Measurements from ENCODE around the gene NEUROG1.
"Not testable (repeated sequence)": the region's sequence is repeated elsewhere in the genome, so short reads cannot be mapped to it uniquely, and the experiment has no call there.

Gene NEUROG1

DNA sequence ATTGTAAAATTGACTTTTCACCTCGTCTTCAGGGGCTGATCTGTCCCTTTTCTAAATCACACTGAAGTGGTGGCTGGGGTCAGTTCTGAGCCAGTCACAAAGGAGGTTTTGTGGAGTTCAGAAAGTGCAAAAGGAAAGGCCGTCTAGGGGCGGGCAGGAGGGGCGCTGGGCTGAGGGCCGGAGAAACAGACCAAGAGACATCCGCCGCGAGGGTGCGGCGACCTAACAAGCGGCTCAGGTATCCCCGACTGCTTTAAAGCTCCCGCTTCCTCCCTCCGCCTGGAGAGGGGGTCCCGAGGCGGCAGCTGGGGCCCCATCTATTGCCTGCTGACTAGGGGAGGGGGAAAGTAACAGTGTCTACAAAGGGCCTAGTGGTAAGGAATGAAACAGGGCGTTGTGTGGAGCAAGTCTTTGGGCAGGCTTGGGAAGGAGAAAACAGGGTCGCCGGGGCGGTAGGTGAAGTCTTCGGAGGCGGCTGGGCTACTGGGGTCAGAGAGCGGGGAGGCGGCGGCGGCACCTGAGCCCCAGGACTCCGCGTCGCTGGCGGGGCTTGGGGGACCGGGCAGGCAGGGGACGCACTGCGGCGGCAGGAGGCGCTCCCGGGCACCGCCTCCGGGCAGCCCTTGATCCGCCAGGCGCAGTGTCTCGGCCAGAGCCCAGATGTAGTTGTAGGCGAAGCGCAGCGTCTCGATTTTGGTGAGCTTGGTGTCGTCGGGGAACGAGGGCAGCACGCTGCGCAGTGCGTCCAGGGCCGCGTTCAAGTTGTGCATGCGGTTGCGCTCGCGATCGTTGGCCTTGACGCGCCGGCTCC is 950 bp downstream of the NEUROG1 start:
- DNase-seq: no peak

- no peak for DNase-seq
Measured at GRCh38 chr5:135533794-135534193, 2.0 kb downstream of the NEUROG1 start.

GRCh38 chr5:135533334-135533733 is 2.4 kb downstream of the NEUROG1 start:
- DNase-seq: no peak

GRCh38 chr5:135529576-135529975 is 6.2 kb downstream of the NEUROG1 start:
- not testable (repeated sequence) for DNase-seq

DNA sequence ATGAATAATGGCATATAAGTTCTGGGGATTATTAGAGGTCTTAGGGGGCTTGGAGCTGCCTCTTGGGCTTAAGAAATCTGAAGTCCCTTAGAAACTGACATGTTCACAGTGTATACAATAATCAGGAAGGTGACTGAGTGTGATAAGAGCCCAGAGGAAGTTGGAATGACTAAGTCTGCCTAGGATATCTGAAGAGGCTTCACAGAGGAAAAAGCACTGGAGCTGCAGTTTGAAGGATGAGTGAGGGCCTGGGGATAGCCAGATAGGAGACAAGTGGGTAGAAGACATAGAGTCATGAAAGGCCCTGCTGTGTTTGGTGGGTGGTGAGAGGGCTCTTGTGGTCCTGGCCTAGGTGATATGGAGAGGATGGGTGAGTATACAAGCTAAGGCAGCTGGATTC is 8.8 kb downstream of the NEUROG1 start:
- no peak for DNase-seq

DNA sequence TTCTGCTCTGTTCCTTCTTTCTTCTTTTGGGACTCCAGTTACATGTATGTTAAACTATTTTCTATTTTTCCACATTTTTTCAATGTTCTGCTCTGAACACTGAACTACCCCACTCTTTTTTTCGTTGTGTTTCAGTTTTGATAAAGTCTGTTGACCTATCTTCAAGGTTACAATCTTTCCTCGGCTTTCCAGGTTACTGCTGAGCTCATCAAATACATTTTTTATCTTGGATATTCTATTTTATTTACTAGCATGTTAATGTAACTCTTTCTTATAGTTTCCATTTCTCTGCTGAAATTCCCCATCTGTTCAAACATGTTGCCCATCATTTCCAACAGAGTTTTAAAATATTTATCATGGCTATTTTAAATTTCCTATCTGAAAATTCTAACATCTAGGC is 13.8 kb downstream of the NEUROG1 start:
- DNase-seq: no peak

- DNase-seq: no peak
Measured at GRCh38 chr5:135517631-135518030, 18.1 kb downstream of the NEUROG1 start.

DNA sequence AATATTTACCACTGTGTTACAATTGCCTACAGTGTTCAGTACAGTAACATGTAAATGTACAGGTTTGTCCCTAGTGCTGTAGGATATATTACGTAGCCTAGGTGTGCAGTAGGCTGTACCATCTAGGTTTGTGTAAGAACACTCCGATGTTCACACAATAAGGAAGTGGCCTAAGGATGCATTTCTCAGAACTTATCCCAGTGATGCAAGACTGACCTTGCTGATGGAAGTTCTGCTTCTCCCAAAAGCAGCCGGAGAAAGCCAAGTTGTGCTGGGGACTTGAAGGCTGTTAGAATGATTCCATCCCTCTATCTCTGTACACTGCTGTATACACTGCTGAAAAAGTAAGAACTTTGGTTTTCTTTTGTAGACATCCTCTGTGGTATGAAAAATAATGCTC is 21.6 kb downstream of the NEUROG1 start:
- DNase-seq: peak; percentile 60 to 65

GRCh38 chr5:135511761-135512575 is 23.8 kb downstream of the NEUROG1 start:
- no peak for DNase-seq

DNA sequence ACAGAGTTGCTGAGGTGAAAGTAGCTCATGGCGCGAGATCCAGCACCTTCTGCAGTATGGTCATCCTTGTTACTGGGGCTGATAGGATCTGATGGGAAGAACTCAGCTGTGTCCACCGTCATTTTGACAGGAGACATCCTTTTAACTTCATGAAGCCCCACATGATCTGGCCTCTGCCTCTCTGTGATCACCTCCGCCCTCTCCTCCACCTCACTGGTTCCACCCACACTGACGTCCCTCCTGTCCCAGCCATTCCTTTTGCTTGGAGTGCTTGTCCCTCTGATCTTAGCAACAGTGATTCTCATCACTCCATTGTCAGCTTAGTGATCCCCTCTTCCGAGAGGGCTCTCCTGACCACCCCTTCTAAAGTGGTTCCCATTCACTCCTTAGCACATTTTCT is 25.8 kb downstream of the NEUROG1 start:
- no peak for DNase-seq

DNA sequence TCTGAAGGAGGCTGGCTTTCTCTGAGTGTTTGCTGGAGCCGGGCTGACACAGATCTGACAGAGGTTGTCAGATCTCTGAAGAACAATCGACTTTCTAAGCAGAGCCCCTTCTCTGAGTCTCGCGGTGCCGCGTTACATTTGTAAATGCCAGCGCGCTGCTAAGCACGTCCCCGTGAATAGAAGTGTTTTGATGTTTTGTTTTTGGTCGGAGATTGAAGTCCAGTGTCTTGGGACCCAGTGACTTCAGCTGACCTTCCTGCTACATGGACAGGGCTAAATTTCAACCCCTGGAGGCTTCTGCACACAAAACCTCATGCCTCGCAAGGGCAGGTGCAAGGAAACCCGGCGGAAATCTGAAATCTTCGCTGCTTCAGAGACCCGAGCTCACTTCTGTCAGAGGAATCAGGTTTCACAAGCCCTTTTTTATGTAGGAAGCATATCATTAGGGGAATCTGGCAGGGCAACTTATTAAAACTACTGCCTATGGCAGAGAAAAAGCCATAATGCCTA is 27.2 kb downstream of the NEUROG1 start:
- DNase-seq: no peak

- no peak for DNase-seq
Measured at GRCh38 chr5:135505973-135506372, 29.8 kb downstream of the NEUROG1 start.

DNA sequence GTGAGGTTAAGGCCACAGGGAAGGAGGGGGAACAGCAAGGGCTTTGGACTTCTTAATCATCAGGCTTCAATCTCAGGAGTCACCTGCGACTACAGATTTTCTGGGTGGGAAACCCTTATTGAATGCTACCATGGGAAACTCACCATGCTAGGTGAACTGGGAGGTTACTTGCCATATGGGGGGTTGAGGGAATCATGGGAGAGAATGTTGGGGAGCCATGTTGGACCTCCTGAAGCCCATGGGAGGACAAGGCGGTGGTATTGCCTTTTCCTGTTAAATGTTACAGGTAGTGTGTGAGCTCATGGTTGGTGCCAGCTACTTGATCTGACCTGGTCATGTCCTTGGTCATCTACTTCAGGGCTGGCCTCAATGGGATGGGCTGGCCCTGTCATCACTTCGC is 31.4 kb downstream of the NEUROG1 start:
- no peak for DNase-seq

DNA sequence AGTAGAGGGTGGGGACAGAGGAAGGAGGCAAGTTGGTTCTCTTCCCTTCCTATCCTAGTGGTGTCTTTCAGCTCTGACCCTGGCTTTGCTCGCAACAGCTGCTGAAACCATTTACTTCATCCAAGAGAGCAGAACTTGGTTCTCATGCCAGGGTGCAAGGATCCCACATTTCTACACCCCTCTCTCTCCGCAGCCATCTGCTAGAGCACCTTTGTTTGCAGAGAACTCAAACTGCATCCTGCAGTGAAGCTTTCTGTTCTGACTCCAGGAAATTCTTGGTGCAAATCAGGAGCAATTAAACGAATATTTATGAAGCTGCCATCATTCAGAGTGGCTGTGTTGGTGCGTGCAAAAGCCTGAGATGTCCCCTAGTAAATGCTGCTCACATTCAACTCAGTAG is 31.9 kb downstream of the NEUROG1 start:
- no peak for DNase-seq

DNA sequence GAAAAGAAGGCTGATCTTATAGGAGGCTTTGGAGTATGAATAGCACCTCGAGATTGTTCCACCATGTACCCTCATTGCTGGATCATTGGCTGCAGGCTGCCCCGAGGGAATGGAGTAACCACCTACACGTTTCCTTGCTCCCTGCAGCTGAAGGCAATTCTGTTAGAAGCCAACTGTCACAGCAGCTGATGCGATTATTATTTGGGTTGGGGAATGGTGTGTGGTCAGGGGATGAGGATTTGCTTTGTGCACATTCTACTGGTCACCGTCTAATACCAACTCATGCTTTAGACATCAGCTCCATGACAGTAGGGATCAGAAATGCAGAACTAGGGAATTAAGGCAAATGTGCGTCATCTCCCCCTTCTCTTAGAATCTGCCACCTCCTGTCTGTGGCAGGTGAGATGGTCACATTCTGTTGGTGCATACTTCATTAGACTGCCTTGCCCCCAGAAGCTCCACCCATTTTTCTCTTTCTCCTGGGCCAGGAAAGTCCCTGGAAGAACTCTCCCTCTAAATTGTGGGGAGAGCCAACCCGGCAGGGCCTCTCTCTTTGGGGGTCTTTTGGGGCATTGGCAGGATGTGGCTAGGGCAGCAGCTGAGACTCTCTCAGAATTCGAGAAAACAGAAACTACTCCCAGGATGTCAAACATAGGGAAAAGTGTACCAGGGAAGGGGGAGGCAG is 32.8 kb downstream of the NEUROG1 start:
- DNase-seq: no peak

GRCh38 chr5:135501965-135502364 is 33.8 kb downstream of the NEUROG1 start:
- DNase-seq: no peak

DNA sequence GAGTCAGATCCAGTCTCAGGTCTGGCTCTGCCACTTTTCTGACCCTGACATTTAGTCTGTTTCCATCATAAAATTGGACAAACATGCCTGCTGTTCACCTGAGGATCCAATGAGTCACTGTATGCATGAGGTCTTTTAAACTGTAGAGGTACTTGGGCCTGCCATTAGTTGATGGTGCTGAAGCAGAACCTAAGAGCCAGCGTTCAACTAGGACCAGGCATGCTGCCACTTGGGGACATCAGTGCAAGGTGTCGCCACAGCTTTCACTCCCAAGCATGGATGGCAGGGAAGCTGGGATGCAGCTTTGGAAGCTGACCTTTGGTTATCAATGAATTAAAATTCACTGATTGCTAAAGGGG is 37.1 kb downstream of the NEUROG1 start:
- no peak for DNase-seq

GRCh38 chr5:135497971-135498636 is 37.7 kb downstream of the NEUROG1 start:
- no peak for DNase-seq

- peak; percentile 54 to 76 for DNase-seq
Measured at GRCh38 chr5:135495531-135495930, 40.2 kb downstream of the NEUROG1 start.

- no peak for DNase-seq
Measured at GRCh38 chr5:135494196-135494595, 41.6 kb downstream of the NEUROG1 start.

- DNase-seq: peak; percentile 88 to 90
Measured at GRCh38 chr5:135493406-135494180, 42.2 kb downstream of the NEUROG1 start.

DNA sequence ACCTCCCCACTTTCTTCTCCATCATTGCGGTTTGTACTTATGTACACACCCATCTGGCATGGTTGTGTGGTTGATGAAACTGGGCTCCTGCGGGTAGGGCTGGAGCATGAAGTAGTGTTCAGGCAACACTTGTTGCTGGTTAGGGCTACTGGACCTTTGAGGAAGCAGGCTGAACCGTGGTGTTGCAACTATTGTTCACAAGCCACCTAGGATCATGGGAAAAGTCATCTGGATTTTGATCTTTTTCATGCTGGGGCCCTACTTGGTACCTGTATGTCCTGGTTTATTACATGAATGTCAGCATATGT is 43.5 kb downstream of the NEUROG1 start:
- DNase-seq: peak in 1 of 2 donors; percentile 19
